HFFc6 (cell line): ENCODE data around the gene INSIG1. TPM values are rescaled to one million over a fixed set of nuclear protein-coding genes. Genes with fewer than 3 reads are reported as not detected.

ENCODE experiments used
- DNase-seq: peaks from one replicate; pipeline ENCODE4 v3.0.0-alpha.2; 2018
- H3K27ac Mint-ChIP-seq: 2 replicates; pipeline ENCODE4 v1.8.0; 2020; ENCODE audit warnings: mild to moderate bottlenecking, mixed read lengths
- H3K27me3 Mint-ChIP-seq: 2 replicates; pipeline ENCODE4 v1.8.0; 2021; ENCODE audit warnings: mild to moderate bottlenecking, moderate library complexity, mixed read lengths; ENCODE audit not compliant: insufficient read depth
- H3K36me3 Mint-ChIP-seq: 2 replicates; pipeline ENCODE4 v1.8.0; 2021; ENCODE audit warnings: low read depth, mixed read lengths
- H3K4me1 Mint-ChIP-seq: 2 replicates; pipeline ENCODE4 v1.8.0; 2020; ENCODE audit warnings: low read depth, mixed read lengths
- H3K4me3 Mint-ChIP-seq: 2 replicates; pipeline ENCODE4 v1.8.0; 2020; ENCODE audit warnings: mild to moderate bottlenecking, moderate library complexity, mixed read lengths
- H3K9me3 Mint-ChIP-seq: 2 replicates; pipeline ENCODE4 v1.8.0; 2020; ENCODE audit warnings: mild to moderate bottlenecking, mixed read lengths
- CTCF ChIP-seq: fragments of 200-600 bp; sonication (generic); IDR thresholded peaks from 2 replicates; pipeline ENCODE4 v1.5.0; 2021; ENCODE audit warnings: antibody characterized with exemption, mild to moderate bottlenecking
- total RNA-seq, 6 experiments: library from RNA; stranded (reverse); fragmentation: NEBNext Ultra II Directional; extraction: Animal tissue kit (Norgen Biotek cat#: 25700); gene quantifications; 2 replicates in 1 of 6; 3 replicates in 5 of 6; pipeline ENCODE4 v1.2.3, GENCODE V29; 2021

INSIG1 gene
- total RNA-seq, 6 experiments from 2014 or later: 7.1 to 11.0 (median 9.9) TPM

GRCh38 chr7:155358948-155359712 is 61.5 kb downstream of the INSIG1 start:
- Mint-ChIP-seq H3K27ac (no peak overlapping the region), H3K4me1 (peaks cover 15% of the 10 kb centered on the region), H3K27me3 (peaks cover 45% of the 10 kb centered on the region), H3K9me3 (no peaks in the 10 kb centered on the region), H3K36me3 (no peaks in the 10 kb centered on the region), H3K4me3 (no peak overlapping the region)
- DNase-seq: no peak
- no peak for TF ChIP-seq CTCF

Other genes with a start within 250 kb of the INSIG1 start
- gene HTR5A, start 227.6 kb upstream of the INSIG1 start, total RNA-seq: not detected
- not detected for gene EN2, start 160.3 kb downstream of the INSIG1 start, total RNA-seq
- not detected for gene CNPY1, start 248.7 kb downstream of the INSIG1 start, total RNA-seq